Activated naive CD8-positive, alpha-beta T cell treated with anti-CD3 and anti-CD28 coated beads for 36 hours (primary cell): ENCODE data around the gene RB1. TPM values are rescaled to one million over a fixed set of nuclear protein-coding genes. Genes with fewer than 3 reads are reported as not detected.
"Not testable (repeated sequence)": the region's sequence is repeated elsewhere in the genome, so short reads cannot be mapped to it uniquely, and the experiment has no call there.

Experiments
- DNase-seq: peaks from one replicate; pipeline ENCODE4 v3.0.0; 2021
- H3K27ac Mint-ChIP-seq: one replicate; pipeline ENCODE4 v1.8.0; 2022; ENCODE audit warnings: mild to moderate bottlenecking, moderate library complexity, mixed read lengths
- H3K27me3 Mint-ChIP-seq: one replicate; pipeline ENCODE4 v1.8.0; 2022; ENCODE audit warnings: mild to moderate bottlenecking, mixed read lengths
- H3K36me3 Mint-ChIP-seq: one replicate; pipeline ENCODE4 v1.8.0; 2021; ENCODE audit warnings: mild to moderate bottlenecking, mixed read lengths
- H3K4me1 Mint-ChIP-seq: one replicate; pipeline ENCODE4 v1.8.0; 2021; ENCODE audit warnings: mixed read lengths
- H3K4me3 Mint-ChIP-seq: one replicate; pipeline ENCODE4 v1.8.0; 2022; ENCODE audit warnings: mild to moderate bottlenecking, moderate library complexity, mixed read lengths
- H3K9me3 Mint-ChIP-seq: one replicate; pipeline ENCODE4 v1.8.0; 2022; ENCODE audit warnings: mixed read lengths
- total RNA-seq, 2 experiments: library from RNA; stranded (reverse); gene quantifications; one replicate each; pipeline ENCODE4 v1.2.3, GENCODE V29; 2021

Gene RB1
- total RNA-seq, 2 experiments from 2014 or later: 33.0 to 33.7 TPM

- not testable (repeated sequence) for H3K4me3 Mint-ChIP-seq, DNase-seq, H3K27ac Mint-ChIP-seq, H3K9me3 Mint-ChIP-seq, H3K27me3 Mint-ChIP-seq
- Mint-ChIP-seq H3K4me1 (peaks cover 19% of the 10 kb centered on the region), H3K36me3 (peaks cover 23% of the 10 kb centered on the region)
Measured at GRCh38 chr13:48426755-48427298, 123.3 kb downstream of the RB1 start.

- H3K4me3 Mint-ChIP-seq: no peak overlapping the region
- peaks cover 20% of the 10 kb centered on the region for H3K36me3 Mint-ChIP-seq
- peaks cover 26% of the 10 kb centered on the region for H3K4me1 Mint-ChIP-seq
- no peak overlapping the region for H3K27ac Mint-ChIP-seq
- H3K27me3 Mint-ChIP-seq: no peaks in the 10 kb centered on the region
- no peak for DNase-seq
- peaks cover 4% of the 10 kb centered on the region for H3K9me3 Mint-ChIP-seq
Measured at GRCh38 chr13:48429036-48429435, 125.5 kb downstream of the RB1 start.

GRCh38 chr13:48429886-48430285 is 126.3 kb downstream of the RB1 start:
- Mint-ChIP-seq H3K4me3 (no peak overlapping the region), H3K27me3 (no peaks in the 10 kb centered on the region), H3K9me3 (peaks cover 4% of the 10 kb centered on the region), H3K36me3 (peaks cover 15% of the 10 kb centered on the region), H3K4me1 (peaks cover 30% of the 10 kb centered on the region), H3K27ac (no peak overlapping the region)
- DNase-seq: no peak

- Mint-ChIP-seq H3K4me1 (peaks cover 35% of the 10 kb centered on the region), H3K27me3 (no peaks in the 10 kb centered on the region), H3K36me3 (peaks cover 21% of the 10 kb centered on the region), H3K9me3 (peaks cover 4% of the 10 kb centered on the region), H3K4me3 (no peak overlapping the region), H3K27ac (no peak overlapping the region)
- no peak for DNase-seq
Measured at GRCh38 chr13:48431431-48431830, 127.9 kb downstream of the RB1 start.

- no peak for DNase-seq
- Mint-ChIP-seq H3K4me1 (peaks cover 35% of the 10 kb centered on the region), H3K9me3 (no peaks in the 10 kb centered on the region), H3K27ac (no peak overlapping the region), H3K4me3 (no peak overlapping the region), H3K36me3 (peaks cover 15% of the 10 kb centered on the region), H3K27me3 (no peaks in the 10 kb centered on the region)
Measured at GRCh38 chr13:48431987-48432615, 128.6 kb downstream of the RB1 start.

- no peak overlapping the region for H3K4me3 Mint-ChIP-seq
- peaks cover 14% of the 10 kb centered on the region for H3K36me3 Mint-ChIP-seq
- no peaks in the 10 kb centered on the region for H3K27me3 Mint-ChIP-seq
- H3K9me3 Mint-ChIP-seq: no peaks in the 10 kb centered on the region
- no peak for DNase-seq
- no peak overlapping the region for H3K27ac Mint-ChIP-seq
- peaks cover 34% of the 10 kb centered on the region for H3K4me1 Mint-ChIP-seq
Measured at GRCh38 chr13:48434200-48434599, 130.6 kb downstream of the RB1 start.

- Mint-ChIP-seq H3K9me3 (no peaks in the 10 kb centered on the region), H3K27me3 (no peaks in the 10 kb centered on the region), H3K27ac (no peak overlapping the region), H3K4me1 (peaks cover 19% of the 10 kb centered on the region), H3K36me3 (peaks cover 12% of the 10 kb centered on the region), H3K4me3 (no peak overlapping the region)
- no peak for DNase-seq
Measured at GRCh38 chr13:48436661-48437288, 133.2 kb downstream of the RB1 start.

- H3K27me3 Mint-ChIP-seq: no peaks in the 10 kb centered on the region
- H3K9me3 Mint-ChIP-seq: no peaks in the 10 kb centered on the region
- H3K27ac Mint-ChIP-seq: no peak overlapping the region
- peaks cover 13% of the 10 kb centered on the region for H3K4me1 Mint-ChIP-seq
- no peak for DNase-seq
- H3K36me3 Mint-ChIP-seq: peaks cover 9% of the 10 kb centered on the region
- no peak overlapping the region for H3K4me3 Mint-ChIP-seq
Measured at GRCh38 chr13:48437371-48437770, 133.8 kb downstream of the RB1 start.

- Mint-ChIP-seq H3K4me3 (no peak overlapping the region), H3K9me3 (no peaks in the 10 kb centered on the region), H3K36me3 (peaks cover 4% of the 10 kb centered on the region), H3K27ac (no peak overlapping the region), H3K27me3 (no peaks in the 10 kb centered on the region), H3K4me1 (peaks cover 8% of the 10 kb centered on the region)
- DNase-seq: no peak
Measured at GRCh38 chr13:48443442-48444208, 140.1 kb downstream of the RB1 start.

GRCh38 chr13:48446464-48446863 is 142.9 kb downstream of the RB1 start:
- Mint-ChIP-seq H3K9me3 (peaks cover 11% of the 10 kb centered on the region), H3K4me1 (peaks cover 16% of the 10 kb centered on the region), H3K27ac (no peak overlapping the region), H3K4me3 (no peak overlapping the region), H3K36me3 (peaks cover 18% of the 10 kb centered on the region), H3K27me3 (no peaks in the 10 kb centered on the region)
- no peak for DNase-seq

GRCh38 chr13:48448285-48448958 is 144.9 kb downstream of the RB1 start:
- Mint-ChIP-seq H3K4me1 (peaks cover 21% of the 10 kb centered on the region), H3K36me3 (peaks cover 33% of the 10 kb centered on the region), H3K9me3 (peaks cover 19% of the 10 kb centered on the region), H3K4me3 (no peak overlapping the region), H3K27ac (no peak overlapping the region), H3K27me3 (no peaks in the 10 kb centered on the region)
- DNase-seq: no peak

- Mint-ChIP-seq H3K4me1 (peaks cover 23% of the 10 kb centered on the region), H3K27ac (no peak overlapping the region), H3K9me3 (peaks cover 19% of the 10 kb centered on the region), H3K36me3 (peaks cover 37% of the 10 kb centered on the region), H3K4me3 (no peak overlapping the region), H3K27me3 (no peaks in the 10 kb centered on the region)
- no peak for DNase-seq
Measured at GRCh38 chr13:48448959-48449614, 145.5 kb downstream of the RB1 start.

GRCh38 chr13:48449656-48450055 is 146.1 kb downstream of the RB1 start:
- Mint-ChIP-seq H3K9me3 (peaks cover 19% of the 10 kb centered on the region), H3K4me3 (no peak overlapping the region), H3K4me1 (peaks cover 21% of the 10 kb centered on the region), H3K36me3 (peaks cover 37% of the 10 kb centered on the region), H3K27me3 (no peaks in the 10 kb centered on the region), H3K27ac (no peak overlapping the region)
- DNase-seq: no peak

- Mint-ChIP-seq H3K36me3 (peaks cover 43% of the 10 kb centered on the region), H3K4me1 (peaks cover 21% of the 10 kb centered on the region), H3K9me3 (peaks cover 19% of the 10 kb centered on the region)
- not testable (repeated sequence) for DNase-seq, H3K27ac Mint-ChIP-seq, H3K4me3 Mint-ChIP-seq, H3K27me3 Mint-ChIP-seq
Measured at GRCh38 chr13:48451196-48451595, 147.6 kb downstream of the RB1 start.
